Measurements from ENCODE around the gene DBET. TPM values are rescaled to one million over a fixed set of nuclear protein-coding genes. Genes with fewer than 3 reads are reported as not detected.
"Not testable (repeated sequence)": the region's sequence is repeated elsewhere in the genome, so short reads cannot be mapped to it uniquely, and the experiment has no call there.

The DBET gene
- total RNA-seq, 1 donor from 2014 or later = not detected

DNA sequence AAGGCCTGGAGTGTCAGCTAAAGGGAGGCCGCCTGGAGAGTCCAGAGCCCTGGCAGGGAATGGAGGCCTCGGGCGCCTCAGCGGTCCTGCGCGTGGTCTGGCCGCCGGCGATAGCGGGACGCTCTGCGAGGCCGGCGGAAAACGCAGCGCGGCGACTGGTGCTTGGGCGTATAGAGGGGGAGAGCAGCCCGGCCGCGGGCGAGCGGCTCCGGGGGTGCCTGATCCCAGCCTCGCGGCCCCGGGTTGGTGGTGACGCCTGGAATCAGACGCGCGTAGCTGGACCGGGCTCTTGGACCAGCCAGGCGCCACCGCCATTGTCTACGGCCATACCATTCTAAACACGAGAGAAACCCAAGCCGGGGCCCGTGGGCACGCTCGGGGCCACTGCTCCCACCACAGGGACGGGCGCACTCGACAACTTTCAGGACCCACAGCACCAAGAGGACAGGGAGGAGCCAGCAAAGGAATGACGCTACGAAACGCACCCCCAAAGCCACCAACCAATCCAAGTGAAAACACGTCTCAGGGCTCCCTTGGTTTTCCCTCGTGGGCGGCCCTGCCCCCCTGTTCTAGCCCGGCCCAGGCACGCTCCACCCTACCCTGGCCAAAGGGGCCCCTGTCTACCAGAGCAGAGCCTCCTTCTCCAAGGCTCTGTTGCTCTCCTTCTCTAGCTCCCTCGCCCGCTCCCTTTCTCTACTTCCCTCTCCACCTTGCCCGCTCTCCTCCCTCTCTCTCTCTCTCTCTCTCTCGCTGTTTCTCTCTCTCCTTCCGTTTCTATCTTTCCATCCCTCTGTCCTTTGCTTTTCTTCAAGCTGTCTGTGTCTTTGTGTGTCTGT, 45.1 kb upstream of the DBET start:
- Mint-ChIP-seq H3K4me3 (no peak overlapping the region), H3K9me3 (peaks cover 51% of the 10 kb centered on the region), H3K36me3 (no peaks in the 10 kb centered on the region), H3K4me1 (no peaks in the 10 kb centered on the region), H3K27ac (no peak overlapping the region), H3K27me3 (ENCODE audit: insufficient read depth, low read depth) (peaks cover 9% of the 10 kb centered on the region)
- Histone ChIP-seq H2AFZ (replicated peaks) (no peak overlapping the region), H3K27me3 (peaks cover 87% of the 10 kb centered on the region), H3K36me3 (no peaks in the 10 kb centered on the region), H3K9me3 (ENCODE audit: low read depth) (no peaks in the 10 kb centered on the region), H3K79me2 (ENCODE audit: low read depth) (no peaks in the 10 kb centered on the region), H3K27ac (no peak overlapping the region), H4K20me1 (ENCODE audit: low read depth) (no peaks in the 10 kb centered on the region), H3K4me2 (peak overlapping the region; percentile 35), H3K4me3 (peak overlapping the region; percentile 9), H3K9ac (no peak overlapping the region), H3F3A (ENCODE audit: low read depth) (no peaks in the 10 kb centered on the region), H3K4me1 (no peaks in the 10 kb centered on the region)
- TF ChIP-seq EZH2 (IDR thresholded peaks at IDR 0.05) = peak; percentile 68
- peak; percentile 78 for TF ChIP-seq EZH2phosphoT487 (IDR thresholded peaks at IDR 0.05)
- TF ChIP-seq, protein P1, sequence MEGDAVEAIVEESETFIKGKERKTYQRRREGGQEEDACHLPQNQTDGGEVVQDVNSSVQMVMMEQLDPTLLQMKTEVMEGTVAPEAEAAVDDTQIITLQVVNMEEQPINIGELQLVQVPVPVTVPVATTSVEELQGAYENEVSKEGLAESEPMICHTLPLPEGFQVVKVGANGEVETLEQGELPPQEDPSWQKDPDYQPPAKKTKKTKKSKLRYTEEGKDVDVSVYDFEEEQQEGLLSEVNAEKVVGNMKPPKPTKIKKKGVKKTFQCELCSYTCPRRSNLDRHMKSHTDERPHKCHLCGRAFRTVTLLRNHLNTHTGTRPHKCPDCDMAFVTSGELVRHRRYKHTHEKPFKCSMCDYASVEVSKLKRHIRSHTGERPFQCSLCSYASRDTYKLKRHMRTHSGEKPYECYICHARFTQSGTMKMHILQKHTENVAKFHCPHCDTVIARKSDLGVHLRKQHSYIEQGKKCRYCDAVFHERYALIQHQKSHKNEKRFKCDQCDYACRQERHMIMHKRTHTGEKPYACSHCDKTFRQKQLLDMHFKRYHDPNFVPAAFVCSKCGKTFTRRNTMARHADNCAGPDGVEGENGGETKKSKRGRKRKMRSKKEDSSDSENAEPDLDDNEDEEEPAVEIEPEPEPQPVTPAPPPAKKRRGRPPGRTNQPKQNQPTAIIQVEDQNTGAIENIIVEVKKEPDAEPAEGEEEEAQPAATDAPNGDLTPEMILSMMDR (IDR thresholded peaks at IDR 0.05) = no peak
- peak; percentile 46 for DNase-seq (ENCODE audit: low spot score)

DNA sequence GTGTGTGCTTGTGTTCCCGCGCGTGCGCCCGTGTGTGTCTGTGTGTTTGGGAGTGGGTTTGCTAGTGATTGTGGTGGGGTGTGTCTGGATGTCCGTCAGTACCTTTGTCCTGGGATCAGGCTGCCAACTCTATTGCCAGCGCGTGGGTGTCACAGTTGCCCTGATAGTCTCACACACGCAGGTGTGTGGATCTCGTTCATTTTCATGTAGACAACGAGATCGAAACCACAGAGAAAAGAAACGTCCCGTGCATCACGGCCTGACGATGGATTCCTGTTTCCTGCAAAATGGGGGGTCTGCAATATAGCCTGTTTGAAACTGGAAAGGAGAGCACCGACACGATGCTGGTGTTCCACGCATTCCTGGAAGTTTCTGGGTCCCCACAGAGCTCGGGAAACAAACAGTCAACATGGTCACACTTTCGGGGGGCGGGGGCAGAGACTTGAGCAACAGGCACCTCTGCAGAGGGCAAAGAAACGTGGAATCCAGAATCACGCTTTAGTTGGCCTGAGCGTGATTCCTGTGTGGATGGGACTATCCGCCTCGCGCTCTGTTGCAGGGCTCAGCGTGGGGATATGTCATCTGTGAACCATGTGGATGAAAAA, 44.3 kb upstream of the DBET start:
- not testable (repeated sequence) for H3K79me2 ChIP-seq (ENCODE audit: low read depth); H3F3A ChIP-seq (ENCODE audit: low read depth); H3K4me3 ChIP-seq; H3K36me3 Mint-ChIP-seq; H3K27me3 Mint-ChIP-seq (ENCODE audit: insufficient read depth, low read depth); H3K4me2 ChIP-seq; H3K4me1 ChIP-seq; H4K20me1 ChIP-seq (ENCODE audit: low read depth); H3K27ac ChIP-seq; H2AFZ ChIP-seq (replicated peaks); H3K4me1 Mint-ChIP-seq; H3K9ac ChIP-seq; H3K27ac Mint-ChIP-seq; DNase-seq (ENCODE audit: low spot score); H3K4me3 Mint-ChIP-seq; H3K9me3 ChIP-seq (ENCODE audit: low read depth); H3K36me3 ChIP-seq
- peaks cover 47% of the 10 kb centered on the region for H3K9me3 Mint-ChIP-seq
- TF ChIP-seq EZH2phosphoT487 (IDR thresholded peaks at IDR 0.05) (peak; percentile 36), EZH2 (IDR thresholded peaks at IDR 0.05) (peak; percentile 67)
- H3K27me3 ChIP-seq = peaks cover 80% of the 10 kb centered on the region

DNA sequence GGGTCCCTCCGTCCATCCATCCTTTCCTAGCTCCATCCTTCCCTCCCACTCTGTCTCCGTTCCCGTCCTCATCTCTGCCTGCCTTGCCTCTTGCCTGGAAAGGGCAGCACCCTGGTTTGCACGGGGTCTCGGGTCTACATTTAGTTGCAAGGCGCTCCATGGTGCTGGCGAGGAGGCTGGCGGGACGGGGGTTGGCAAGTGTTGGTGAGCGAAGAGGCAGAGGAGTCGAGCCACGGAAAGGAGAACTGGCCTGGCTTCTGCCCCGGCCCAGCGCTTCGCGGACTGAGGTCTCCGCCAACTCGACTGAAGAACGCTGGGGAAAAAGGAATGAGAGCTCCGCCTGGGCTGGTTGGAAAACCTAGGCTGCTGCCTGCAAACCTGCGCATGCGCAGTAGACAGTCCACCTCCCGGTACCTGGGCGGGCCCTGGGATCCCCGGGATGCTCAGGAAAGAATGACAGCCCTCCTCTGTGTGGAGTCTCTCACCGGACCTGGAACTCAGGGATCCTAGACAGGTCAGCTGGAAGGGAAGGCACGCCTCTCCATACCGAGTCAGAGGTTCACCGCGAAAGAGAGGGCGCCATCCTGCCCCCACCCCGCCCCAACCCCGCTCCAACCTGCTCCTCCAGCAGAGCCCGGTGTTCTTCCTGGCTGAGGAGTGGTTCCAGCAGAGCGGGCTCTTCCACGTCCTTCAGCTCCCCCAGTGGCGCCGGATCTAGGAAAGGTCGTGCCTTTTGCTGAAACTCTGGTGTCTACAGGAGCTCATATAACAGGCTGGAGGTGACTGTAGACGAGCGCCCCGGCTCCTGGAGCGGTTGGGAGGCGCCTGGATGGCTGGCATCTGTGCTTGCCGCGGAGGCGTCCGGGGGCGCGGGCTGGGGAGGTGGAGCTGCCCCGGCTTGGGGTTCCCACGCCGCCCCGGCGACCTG, 43.2 kb upstream of the DBET start:
- no peaks in the 10 kb centered on the region for H3K9me3 ChIP-seq (ENCODE audit: low read depth)
- no peaks in the 10 kb centered on the region for H3F3A ChIP-seq (ENCODE audit: low read depth)
- DNase-seq (ENCODE audit: low spot score) = peak; percentile 83
- peaks cover 73% of the 10 kb centered on the region for H3K27me3 ChIP-seq
- H3K4me3 ChIP-seq = peak overlapping the region; percentile 26
- no peaks in the 10 kb centered on the region for H4K20me1 ChIP-seq (ENCODE audit: low read depth)
- H2AFZ ChIP-seq (replicated peaks) = no peak overlapping the region
- H3K9ac ChIP-seq = no peak overlapping the region
- peaks cover 9% of the 10 kb centered on the region for H3K27me3 Mint-ChIP-seq (ENCODE audit: insufficient read depth, low read depth)
- TF ChIP-seq EZH2 (IDR thresholded peaks at IDR 0.05) = peak; percentile 71
- TF ChIP-seq, protein P1 (IDR thresholded peaks at IDR 0.05) = no peak
- no peak overlapping the region for H3K4me3 Mint-ChIP-seq
- no peaks in the 10 kb centered on the region for H3K36me3 ChIP-seq
- H3K9me3 Mint-ChIP-seq = peaks cover 41% of the 10 kb centered on the region
- H3K4me1 ChIP-seq = no peaks in the 10 kb centered on the region
- H3K27ac Mint-ChIP-seq = no peak overlapping the region
- H3K27ac ChIP-seq = no peak overlapping the region
- no peaks in the 10 kb centered on the region for H3K36me3 Mint-ChIP-seq
- no peaks in the 10 kb centered on the region for H3K79me2 ChIP-seq (ENCODE audit: low read depth)
- no peaks in the 10 kb centered on the region for H3K4me1 Mint-ChIP-seq
- H3K4me2 ChIP-seq = peak overlapping the region; percentile 72

Measured in neural progenitor cell (in vitro differentiated cells).